HG02678 (cell line): ENCODE data around the gene ALDOB.

Experiments used
- ATAC-seq: cut with Tn5 transposase; IDR thresholded peaks from one replicate; pipeline ENCODE4 v1.9.1; 2021; ENCODE audit warnings: mild to moderate bottlenecking, moderate library complexity; ENCODE audit not compliant: unreplicated experiment

The ALDOB gene

DNA sequence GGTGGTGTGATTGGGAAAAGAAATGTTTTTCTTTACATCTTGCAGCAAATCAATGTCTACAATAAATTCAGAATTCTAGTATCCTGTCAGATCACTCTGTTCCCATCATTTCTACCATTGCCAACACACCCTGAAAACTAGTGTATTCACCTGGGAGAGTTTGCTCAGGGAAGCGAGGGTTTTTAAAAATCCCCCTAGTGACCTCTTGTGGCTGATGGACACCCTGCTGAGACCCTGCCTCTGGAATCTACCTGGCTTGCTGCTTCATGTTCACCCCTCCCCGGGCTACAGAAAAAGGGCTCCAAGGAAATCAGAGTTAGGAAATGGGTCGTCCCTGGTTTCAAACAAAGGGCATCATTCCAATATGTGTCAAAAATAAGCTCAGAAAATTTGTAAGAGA is 21.4 kb upstream of the ALDOB start:
- ATAC-seq = no peak

DNA sequence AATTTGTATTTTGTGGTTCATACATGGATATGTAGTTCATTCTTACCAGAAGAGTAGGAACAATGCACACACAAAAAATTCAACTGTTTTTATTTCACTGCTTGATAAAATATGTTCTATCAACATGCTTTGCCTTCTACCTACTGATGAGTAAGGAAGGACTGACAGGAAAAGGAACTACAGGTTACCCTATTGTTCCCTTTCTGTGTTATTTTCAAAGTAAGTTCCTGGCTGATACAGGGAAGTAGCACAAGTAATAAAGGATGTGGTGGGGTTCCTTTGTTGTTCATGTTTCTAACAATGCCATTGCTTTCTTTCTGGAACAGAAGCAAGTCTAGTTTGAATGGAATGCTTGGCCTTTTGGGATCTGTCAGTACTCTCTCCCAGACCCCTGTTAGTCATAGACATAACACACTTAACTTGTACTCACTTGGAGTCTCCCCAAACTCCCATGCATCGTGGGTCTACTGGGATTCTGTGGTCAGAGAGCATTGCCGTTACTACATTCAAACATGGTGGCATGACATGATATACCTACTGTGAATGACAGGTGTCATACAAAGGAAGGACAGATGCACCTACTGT is 20.2 kb upstream of the ALDOB start:
- ATAC-seq = no peak

DNA sequence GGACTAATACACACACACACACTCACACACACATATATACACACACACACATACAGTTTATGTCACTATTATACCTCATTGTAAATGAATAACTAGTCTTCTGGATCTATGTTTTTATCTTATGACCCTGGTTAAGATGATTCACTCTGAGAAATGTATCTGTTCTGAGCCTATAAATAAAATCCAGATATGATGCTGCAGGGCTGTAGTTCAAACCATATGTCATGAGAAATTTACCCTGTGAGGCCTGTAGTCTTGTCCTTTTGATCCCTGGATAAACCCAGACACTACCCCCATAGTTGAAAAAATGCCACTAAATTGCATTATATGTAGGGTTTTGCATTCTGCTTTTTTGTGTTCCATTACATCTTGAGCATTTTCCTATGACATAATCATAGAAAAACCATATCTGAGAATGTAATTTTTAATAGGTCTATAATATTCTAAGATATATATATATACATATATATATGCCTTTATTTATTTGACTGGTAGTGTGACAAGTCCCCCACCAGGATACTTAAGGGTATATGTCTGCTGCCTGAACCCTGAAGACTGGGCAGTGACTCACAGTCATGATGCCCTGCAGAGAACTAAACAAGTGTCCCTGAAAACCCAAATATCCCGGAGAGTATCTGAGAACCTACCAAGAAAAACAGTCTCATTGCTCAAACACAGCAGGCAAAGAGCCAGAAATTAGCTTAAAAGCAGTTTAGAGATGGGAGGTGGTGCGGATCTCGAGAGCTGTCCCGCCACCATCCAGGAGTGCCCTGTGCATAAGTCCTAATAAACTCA is 18.4 kb upstream of the ALDOB start:
- no peak for ATAC-seq

DNA sequence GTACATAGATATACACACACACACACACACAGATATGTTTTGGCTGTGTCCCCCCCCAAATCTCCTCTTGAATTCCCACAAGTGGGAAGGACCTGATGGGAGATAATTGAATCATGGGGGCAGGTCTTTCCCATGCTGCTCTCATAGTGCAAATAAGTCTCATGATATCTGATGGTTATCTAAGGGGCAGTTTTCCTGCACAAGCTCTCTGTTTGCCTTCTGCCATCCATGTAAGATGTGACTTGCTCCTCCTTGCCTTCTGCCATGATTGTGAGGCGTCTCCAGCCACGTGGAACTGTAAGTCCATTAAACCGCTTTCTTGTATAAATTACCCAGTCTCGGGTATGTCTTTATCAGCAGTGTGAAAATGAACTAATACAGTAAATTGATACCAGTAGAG is 15.9 kb upstream of the ALDOB start:
- ATAC-seq = no peak

DNA sequence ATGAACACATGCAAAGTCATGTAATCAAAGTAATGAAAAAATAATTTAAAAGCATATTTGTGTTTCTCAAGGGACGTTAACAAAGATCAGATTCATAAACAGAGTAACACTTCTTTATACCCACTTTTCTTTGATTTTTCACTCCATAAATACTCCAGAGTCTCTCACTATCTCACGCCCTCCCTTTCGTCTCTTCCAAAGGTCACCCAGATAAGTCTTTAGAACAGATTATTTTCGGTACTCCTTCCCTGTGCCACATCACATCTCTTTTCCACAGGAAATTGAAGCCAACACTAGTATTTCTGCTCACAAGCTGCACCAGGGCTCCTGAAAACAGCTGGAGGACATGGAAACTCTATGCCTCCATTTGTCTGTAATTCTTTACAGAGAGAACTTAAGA is 15.4 kb upstream of the ALDOB start:
- ATAC-seq = no peak

DNA sequence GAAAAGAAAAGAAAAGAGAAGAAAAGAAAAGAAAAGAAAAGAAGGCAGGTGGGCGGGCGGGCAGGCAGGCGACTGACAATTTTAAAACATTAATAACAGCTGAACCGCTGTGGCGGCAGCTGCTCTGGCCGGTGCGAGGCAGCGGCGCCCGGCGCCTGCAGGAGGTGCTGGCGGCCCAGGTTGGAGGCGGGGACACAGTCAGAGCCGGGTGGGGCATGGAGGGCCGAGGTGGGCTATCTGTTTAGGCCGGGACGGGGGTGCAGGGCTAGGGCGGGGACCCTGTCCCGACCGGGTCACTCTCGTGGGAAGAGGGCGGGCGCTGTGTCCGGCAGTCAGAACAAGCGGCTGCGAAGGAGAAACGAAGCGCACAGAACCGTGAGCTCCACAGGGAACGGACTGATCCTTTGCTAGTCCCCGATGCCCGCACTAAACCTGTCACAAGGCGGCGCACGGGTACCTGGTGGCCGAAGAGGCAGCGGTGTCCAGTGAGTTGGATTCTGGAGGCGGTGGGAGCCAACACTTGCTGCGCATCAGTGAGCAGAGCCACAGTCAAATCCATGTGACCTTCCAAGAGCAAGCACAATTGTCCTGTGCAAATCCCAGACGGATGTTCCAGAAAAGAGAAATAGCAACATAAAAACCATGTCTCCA is 13.6 kb upstream of the ALDOB start:
- peak; percentile 97 for ATAC-seq

DNA sequence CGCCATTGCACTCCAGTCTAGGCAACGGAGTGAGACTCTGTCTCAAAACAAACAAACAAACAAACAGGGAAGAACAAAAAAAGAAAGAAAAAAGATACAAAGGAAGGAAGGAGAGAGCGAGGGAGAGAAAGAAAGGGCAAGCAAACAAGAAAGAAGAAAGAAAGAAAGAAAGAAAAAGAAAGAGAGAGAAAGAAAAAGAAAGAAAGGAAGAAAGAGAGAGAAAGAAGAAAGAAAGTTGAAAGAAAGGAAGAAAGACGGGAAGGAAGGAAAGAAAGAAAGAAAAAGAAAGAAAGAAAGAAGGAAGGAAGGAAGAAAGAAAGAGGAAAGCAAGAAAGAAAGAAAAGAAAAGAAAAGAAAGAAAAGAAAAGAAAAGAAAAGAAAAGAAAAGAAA is 13.1 kb upstream of the ALDOB start:
- no peak for ATAC-seq

DNA sequence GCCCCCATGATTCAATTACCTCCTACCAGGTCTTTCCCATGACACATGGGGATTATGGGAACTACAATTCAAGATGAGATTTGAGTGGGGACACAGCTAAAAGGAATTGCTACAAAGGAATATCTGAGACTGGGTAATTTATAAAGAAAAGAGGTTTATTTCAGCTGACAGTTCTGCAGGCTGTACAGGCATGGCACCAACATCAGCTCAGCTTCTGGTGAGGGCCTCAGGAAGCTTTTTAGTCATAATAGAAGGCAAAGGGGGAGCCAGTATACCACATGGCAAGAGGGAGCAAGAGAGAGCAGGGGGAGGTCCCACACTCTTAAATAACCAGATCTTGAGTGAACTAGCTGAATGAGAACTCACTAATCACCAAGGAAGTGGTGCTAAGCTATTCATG is 11.2 kb upstream of the ALDOB start:
- ATAC-seq = no peak

DNA sequence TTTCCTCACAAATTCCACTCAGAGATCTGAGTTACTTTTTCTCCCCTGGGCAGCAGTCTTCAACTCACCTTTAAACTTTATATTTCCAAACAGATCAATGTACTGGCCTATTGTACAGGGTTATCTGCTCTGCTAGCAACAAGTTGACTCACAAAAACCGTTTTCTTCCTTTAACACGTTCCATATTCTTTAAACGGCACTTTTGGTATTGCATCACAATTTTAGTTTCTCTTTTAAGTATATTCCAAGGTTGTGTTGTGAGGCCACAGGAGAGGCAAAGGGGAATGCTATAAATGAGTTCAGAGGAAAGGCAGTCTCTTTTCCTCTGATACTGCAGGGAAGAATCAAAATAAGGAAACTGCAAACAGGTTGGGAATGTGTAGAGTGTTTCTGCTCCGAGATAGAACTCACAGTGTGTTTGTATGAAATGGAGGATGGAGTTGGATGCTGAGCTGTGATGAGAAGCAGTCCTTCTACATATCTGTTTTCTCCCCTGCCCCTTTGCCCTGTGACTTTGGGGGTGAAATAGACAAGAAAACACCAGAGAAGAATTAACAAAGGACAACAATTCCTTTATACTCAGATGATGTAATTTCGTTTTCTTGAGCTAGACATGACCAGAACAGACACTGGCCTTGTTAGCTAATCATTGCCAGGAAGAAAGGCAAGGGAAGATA is 9.9 kb upstream of the ALDOB start:
- ATAC-seq = no peak

DNA sequence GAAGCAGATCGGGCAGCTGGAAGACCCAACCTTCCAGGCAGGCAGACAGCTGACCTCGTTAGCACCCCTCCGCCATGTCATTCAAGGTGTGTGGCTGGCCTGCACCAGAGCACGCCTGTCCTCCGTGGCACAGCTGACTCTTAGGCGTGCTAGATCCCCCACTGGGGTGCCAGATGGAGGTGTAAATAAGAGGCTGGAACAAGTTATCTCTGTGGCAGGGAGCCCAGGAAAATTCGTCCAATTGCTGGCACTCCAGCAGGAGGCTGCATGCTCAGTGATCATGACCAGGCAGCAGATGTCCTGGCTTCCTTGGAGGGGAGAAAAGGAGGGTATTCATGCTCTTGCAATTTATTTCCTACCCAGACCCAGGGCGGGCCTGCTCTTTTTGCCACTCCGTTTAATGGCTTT is 7.8 kb upstream of the ALDOB start:
- ATAC-seq = no peak

DNA sequence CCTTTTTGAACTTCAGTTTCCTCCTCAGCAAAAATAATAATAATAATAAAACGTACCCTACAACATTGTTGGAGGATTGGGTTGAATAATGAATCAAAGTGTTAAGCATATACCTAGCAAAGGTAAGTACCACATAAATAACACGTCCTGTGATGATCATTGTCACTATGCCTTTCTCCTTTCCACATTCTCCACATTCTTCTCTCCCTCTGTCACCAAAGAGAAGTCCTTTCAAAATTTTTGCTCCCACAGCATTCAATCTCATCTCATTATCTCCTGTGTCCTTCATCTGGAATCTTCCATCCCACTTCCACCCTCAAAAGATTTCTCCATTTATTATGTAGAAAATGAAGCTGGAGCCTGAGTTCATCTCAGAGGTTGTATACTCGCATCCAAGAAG is 7.2 kb upstream of the ALDOB start:
- no peak for ATAC-seq

DNA sequence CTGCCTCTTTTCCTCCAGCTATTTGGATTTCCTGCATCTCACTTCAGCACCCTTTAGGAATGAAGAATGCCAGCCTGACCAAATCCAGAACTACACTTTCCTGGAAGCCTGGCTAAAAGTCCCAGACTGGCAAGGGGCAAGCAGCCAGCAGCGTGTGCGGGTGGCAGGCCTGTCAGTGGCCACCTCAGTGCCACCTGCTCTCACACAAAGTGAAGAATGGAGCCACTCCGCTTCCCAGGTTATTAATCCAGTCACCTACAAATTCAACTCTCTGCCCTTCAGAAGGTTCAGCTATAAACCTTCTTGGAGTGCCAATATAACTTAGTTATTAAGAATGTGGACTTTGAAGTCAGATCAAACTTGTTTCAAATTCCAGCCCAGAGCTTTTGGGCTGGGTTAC is 6.7 kb upstream of the ALDOB start:
- no peak for ATAC-seq

DNA sequence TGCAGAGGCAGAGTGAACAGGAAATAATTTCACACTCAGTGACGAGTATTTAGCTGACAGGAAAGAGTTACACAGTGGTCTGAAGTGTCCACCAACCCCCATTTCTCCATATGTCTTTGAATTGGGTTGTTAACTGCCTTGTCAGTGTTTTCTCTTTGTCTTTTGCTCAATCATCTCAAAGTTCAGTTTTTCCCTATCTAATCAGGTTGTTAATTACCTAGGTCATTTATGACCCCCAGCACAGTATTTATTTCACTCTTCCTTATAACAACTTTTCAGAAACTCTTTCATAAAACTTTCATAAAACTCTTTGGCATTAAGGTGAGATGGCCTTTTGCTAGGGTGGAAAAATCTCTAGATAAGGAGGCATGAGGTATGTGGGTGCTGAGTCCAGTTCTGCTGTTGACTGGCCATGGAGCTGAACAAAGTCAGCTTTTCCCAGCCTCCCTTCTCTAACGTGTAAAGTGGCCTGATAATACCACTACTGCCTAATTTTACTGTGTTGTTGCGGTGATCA is 5.2 kb upstream of the ALDOB start:
- no peak for ATAC-seq

DNA sequence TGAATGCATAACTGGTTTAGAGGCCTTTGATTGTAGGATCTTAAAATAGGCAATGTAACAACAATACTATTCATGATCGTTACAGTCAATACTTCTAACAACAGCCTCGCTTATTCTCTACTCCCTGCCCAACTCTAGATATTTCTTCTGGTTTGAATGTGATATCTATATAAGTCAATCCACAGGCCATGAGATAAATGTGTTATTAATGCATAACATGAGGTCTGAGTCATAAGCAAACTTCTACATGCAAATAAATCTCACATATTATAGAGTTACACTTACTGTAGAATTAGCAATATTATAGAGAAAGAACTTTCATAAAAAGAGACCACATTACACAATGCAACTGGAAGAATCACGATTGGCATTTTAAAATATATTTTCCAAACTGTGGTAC is 2.9 kb upstream of the ALDOB start:
- ATAC-seq = no peak

DNA sequence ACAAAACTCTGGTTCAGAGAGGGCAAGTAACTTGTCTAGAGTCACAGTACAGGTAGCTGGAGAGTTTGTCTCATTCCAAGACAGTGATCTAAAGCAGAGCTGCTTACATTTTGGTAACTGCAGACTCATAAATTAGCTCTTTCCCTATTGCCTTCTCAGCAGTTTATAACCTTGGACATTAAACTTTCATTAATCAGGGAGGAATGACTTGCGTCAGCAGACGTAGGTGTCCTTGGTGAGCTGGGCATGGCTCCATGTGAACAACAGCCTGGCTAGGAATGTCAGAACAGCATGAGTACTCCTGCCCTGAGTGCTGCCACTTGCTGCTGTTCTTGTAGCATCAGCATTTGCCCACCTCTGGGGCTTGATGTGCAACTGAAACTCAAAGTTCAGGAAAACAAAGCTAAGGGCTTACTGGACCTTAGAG is 2.2 kb upstream of the ALDOB start:
- ATAC-seq = no peak

DNA sequence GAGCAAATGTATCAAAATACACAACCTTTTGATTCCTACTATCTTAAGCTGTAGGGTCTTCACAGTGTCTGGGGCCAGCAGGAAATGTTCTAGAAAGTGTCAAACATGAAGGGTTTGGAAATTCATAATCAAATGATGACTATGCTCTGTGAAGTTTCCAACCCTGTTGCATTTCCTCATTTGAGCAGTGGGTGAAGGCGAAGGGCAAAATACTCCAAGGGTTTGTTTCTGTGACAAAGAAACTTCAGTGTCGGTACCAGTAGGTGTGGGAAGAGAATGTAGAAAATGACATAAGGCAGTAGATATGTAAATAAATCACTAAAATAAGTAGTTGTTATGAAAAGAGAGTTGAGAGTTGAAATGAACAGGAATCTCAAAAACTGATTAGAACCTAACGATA is 576 bp downstream of the ALDOB start:
- ATAC-seq = no peak

DNA sequence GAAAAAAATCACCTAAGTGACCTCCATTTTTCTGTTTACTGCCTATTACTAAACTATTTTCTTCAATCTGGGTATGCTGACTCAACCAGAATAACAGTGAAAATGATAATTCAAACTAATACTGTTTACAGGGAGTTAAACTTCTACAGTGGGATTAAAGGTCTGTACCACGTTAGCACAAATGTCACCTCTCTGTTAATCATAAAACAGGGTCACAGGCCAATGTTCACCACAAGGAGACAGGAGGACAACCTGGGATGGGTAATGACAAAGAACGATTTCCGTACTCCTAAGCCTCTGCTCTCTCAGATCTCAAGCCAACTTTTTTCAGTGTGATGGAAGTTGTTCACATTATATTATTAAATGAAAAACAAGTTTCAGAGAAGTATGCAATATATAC is 2.3 kb downstream of the ALDOB start:
- ATAC-seq = no peak

DNA sequence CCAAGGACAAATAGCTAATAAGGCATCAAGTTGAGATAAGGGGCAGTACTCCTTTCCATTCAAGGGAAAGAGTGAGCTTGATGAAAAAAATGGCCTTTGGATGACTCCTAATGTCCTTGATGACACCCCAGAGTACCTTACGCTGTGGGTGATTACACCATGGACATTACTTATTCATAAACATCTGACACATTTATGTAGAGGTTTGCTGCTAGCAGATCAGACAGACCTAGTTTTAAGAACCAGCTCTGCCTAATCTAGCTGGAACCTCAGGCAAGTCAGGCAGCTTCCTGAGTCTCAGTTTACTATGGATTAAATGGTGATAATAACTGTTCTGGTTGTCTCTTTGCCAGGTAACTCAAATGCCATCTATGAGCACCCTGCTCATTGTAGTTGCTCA is 2.8 kb downstream of the ALDOB start:
- no peak for ATAC-seq

DNA sequence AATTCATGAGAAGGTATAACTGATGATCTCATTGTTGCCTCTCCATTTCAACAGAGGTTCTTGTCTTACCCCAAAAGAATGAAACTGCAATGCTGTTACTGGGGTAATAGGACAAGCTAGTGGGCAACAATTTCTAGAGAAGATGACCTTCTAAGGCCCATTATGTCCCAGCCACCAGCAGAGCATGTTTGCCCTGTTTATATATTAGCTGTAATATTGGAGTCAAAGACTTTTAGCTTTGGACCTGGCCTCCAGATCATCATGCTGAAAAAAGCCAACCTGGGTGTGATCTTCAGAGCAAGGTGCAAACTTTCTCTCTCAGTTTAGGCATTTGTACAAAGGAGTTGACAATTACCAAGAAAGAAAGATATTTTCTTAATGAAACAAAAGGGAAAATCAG is 3.4 kb downstream of the ALDOB start:
- no peak for ATAC-seq

DNA sequence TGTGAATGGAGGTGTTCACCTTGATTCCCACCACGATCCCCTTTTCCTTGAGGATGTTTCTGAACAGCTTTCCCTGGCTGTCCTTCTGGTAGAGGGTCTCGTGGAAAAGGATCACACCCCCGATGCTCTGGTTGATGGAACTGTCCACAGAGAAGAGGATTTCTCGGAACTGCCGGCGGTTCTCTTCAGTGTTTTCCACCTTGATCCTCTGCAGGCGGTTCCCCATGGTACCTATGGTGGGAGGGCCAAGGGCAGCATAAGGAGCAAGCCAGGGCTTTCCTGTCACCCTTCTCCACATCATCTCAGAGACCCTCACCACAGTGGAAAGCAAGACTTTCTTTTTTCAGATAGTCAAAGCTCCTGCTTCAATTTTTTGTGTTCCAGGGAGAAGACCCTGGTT is 5.8 kb downstream of the ALDOB start:
- ATAC-seq = no peak

DNA sequence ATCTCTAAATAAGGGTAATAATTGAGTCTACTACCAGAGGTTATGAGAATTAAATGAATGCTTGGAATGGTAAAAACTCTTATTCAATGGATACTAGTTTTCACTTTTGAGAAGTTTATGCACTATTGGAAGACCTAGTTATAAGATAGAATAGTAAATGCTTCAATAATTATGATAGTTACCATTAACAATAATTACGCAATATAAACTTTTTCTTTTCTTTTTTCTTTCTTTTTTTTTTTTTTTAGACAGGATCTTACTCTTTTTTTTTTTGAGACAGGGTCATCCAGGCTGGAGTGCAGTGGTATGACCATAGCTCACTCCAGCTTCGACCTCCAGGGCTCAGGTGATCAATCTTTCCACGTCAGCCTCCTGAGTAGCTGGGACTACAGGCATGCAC is 6.7 kb downstream of the ALDOB start:
- no peak for ATAC-seq
